GM19238 (cell line): ENCODE measurements around the gene LAMA4.

Source experiments
- DNase-seq: peaks from one replicate; pipeline ENCODE4 v3.0.0; 2011; ENCODE audit warnings: low spot score; ENCODE audit not compliant: insufficient read length

Gene LAMA4

DNA sequence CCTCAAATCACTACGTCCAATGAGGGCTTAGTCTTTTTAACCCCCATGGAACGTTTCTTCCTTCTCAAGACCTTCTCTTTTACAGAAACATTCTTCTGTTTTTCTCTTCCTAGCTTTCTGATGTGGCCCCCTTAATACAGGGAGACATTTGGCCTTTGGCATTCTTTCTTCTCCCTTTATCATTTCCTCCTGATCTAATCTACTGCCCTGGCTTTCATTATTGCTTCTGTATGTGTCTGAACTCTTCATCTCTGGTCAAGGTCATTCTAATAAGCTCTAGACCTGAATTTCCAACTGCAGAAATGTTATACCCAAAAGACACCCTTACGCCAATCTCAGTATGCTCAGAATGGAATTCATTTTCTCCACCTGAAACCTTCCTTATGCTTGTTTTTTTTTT is 18.4 kb upstream of the LAMA4 start:
- no peak for DNase-seq

DNA sequence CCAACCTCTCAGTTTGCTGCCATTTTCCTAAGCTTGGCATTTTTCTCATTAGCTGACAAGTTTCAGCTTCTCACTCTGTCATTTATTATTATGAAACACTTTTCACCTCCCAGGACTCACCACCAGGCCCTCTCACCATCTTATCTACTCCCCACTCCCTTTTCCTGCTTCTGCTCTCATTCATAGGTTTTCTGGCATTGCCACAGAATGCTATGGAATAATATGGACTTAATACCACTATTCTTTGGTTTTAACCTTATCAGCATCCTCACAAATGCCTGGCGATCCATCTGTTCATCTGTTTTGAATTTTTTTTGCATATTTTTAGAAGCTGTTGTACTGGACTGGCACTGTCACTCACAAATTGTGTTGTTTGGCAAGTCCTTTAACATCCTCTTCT is 16.4 kb upstream of the LAMA4 start:
- DNase-seq = no peak

DNA sequence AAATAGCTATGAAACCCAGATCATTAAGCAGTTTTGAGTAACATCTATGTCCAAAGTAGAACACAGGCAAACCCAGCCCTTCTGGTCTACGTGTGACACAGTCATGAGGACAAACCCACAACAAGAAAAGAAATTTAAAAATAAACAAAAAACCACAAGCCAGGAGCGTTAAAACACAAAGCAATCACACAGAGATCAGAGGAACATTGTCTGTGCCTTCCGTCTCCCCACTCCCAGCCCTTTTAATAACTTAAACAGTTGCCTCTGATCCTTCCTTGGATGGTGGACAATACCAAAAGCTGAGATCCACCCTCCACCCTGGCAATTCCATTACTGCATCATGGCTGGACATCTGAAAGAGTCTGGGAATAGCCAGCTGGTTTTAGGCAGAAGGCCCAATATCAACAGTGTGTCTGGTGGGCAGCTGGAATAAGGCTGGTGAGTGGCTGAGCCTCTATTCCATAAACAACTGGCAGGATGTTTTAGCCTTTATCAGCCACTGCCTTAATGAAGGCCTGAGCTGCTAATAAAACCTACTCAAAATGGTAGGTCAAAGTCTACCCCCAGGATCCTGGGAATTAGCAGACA is 15.7 kb upstream of the LAMA4 start:
- DNase-seq = no peak

DNA sequence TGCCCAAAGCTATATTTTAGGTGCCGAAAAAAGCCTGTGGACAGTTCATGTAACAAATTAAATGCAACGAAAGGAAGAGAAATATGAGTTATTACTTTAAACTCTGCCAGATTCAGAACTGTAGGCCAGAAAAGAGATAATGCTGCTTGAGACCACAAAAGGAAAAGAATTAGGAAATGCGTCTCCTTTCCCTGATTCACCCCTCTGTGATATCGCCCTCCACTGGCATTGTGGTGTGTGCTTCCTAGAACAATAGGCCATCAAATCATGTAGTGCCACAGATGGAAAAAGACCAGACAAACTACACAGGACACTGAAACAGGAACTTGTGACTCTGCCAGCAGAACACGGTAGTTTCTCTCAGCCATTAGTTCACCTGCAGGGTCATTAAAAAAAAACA is 14.7 kb upstream of the LAMA4 start:
- DNase-seq = no peak

DNA sequence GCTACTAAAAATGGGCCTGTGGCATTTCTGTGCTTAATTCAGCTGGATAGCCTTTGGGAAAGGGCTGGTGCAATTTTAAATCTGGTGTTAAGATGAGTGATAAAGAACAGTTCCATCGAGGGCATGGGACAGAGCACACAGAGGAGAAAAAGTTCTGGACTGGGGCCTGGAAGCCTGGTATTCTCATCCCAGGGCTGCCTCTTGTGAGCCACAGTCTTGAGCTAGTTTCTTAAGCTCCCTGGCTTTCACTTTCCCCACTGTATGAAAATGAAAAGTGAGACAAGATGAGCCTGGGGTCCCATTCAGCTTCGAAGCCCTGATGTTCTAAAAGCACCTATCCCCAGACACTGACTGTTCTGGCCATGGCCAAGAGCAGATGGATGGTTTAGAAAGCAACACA is 14.3 kb upstream of the LAMA4 start:
- no peak for DNase-seq

DNA sequence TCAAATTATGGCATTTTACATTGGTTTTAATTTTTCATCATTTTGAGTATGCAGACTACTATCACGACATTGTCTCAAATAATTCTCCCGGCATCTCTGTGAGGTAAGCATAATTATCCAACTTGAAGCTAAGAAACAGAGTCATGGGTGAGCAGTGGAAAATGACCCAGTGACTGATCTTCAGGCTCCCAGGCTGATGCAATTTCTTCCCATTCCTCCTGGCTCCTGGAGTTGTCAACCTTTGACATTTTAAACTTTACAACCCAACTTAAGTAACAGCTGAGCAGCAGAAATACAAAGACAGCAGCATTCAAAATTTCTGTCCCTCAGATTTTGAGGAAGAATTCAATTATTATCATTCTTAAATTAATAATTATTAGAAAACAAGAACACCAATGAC is 13.7 kb upstream of the LAMA4 start:
- no peak for DNase-seq

DNA sequence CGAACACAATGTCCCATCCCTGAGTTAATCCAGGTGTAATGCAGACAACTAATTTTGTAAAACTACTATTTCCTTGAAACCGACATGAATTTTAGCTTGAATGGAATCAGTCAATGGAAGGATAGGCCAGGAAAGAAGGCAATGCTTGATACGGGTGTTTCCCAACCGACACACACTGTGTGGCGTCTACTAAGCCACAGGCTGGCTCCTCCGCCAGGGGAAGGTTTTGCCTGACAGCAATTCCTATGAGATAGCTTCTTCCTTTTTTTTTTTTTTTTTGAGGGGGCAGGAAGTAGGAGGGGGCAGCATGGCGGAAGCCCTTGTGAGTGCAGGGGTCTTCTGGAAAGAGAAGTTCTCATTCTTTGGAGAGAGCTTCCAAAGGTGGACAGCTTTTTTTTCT is 12.0 kb upstream of the LAMA4 start:
- no peak for DNase-seq

DNA sequence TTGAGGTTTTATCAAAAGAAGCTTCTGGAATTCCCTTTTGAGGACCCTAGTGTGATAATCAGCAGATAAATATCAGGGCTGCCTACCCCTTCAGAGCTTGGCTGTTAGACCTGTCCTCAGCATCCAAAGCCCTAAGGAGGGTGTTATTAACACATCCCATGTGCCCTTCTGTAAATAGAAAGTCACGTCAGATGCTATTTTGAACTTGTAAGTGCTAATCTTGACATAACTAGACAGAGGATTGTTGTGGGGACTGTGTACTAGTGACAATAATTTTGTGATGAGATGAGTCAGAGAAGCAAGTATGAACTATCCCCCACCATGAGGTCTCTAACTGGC is 4.9 kb upstream of the LAMA4 start:
- no peak for DNase-seq

DNA sequence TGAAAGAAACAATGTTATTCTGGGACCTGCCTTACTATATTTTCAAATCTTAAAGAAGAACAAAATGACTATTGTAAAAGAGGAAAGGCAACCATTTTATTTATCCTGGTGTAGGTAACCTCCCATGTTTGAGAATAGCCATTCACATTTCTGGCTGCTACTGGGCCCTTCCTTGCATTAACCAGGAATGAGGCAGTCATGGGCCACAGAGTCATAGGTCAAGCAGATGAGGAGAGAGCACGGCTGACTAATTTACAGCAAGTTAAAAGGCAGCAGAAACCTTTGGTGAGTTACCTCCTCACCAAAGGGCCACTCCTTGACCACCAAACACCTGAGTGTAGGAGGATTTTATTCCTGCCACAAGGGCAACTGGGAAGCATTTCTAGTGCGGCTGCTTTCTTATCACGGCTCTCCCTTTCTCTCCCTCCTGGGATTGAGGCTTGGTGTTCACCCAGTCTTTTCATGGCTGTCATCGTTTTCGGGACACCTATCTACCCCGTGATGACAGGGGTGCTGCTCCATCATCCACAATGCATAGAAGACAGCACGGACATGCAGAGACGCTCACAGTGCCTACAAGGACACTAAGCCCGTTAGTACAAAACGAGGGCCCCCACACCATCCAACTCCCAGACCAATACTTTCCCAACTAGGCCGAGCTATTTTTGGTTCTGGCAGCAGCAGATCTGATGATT is 4.4 kb upstream of the LAMA4 start:
- no peak for DNase-seq

DNA sequence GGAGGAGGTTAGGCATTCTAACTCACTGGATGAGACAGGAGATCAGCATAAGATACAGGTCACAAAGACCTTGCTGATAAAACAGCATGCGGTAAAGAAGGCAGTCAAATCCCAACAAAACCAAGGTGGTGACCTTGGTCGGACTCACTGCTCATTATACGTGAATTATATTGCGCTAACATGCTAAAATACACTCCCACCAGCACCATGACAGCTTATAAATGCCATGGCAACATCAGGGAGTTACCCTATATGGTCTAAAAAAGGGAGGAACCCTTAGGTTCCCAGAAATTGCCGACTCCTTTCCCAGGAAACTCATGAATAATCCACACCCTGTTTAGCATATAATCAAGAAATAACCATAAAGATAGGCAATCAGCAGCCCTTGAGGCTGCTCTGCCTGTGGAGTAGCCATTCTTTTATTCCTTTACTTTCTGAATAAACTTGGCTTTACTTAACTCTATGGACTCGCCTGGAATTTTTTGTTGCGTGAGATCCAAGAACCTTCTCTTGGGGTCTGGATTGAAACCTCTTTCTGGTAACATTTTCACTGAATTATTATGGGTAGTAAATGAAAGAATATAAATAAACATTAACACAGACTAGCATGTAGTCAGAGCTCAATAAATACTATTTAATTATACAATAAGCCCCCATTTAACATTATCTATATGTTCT is 3.0 kb upstream of the LAMA4 start:
- no peak for DNase-seq

DNA sequence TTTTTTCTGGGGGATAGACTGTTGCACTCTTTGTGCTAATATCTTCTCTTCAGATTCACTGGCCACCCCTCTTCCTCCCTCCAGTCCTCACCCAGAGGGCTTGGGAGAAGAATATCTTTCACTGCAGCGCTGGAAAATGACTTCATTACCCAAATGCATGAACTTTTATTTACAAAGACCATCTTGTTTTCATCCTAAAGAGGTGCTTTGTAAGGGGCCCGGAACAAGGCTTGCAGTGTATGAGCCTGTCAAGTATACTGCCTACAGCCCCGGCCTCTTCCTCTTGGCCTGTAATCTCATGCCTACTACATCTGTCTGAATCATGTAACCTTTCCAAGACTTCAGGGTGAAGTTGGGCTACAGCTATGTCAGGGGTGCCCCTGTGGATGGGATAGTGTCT is 554 bp upstream of the LAMA4 start:
- DNase-seq = no peak

DNA sequence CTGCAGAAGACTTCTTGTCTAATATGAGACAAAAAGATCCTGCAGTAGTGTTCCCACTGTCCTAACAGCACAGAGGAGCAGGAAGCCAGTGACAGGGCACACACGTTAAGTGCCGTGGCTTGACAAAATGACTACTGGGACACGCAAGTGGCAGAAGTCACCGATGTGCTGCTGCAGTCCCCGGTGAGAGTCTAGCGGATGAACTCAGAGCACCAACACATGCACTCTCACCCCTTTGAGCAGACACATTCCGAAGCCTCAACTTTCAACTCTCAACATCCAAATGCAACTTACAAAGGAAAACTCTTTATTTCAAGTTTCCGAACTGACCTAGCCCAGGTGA is 898 bp downstream of the LAMA4 start:
- DNase-seq = no peak

DNA sequence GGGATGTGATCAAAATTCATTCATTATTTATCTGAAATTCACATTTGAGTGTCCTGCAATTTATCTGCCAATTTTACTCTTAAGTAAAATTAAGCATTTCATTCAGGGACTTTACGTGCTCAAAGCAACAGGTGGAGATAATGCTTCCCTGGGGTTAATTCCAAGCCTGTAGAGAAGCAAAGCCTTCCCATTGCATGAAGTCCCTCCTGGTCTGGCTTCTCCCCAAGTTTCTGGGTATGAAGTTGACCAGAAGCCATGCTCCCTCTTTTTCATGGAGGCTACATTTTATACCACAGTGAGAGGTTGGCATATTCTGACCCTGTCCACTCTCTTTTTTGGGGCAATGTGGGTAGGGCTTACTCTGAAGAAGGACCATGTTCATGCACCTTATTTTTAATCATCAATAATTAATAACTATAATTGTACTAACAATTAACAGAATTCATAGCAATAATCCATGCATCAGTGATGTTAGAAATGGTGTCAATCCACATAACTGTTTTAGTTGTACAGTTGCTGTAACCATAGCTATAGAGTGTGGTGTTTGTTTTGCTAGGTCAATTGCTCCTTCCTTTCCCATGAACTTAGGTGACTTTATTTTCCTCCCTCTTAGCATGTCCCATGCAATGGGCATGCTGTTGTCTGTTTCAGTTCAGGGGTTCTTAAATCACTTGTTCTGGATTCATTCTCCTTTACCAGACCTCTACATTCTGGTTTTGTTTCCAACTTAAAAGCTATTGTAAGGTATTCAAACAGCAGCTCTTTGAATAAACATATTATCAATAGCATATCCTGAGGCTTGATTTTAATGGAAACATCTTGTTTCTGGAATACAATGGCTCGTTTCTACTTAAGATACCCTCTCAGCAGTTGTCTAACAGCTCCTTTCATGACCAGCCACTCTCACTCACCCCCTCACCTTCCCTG is 1.5 kb downstream of the LAMA4 start:
- no peak for DNase-seq

DNA sequence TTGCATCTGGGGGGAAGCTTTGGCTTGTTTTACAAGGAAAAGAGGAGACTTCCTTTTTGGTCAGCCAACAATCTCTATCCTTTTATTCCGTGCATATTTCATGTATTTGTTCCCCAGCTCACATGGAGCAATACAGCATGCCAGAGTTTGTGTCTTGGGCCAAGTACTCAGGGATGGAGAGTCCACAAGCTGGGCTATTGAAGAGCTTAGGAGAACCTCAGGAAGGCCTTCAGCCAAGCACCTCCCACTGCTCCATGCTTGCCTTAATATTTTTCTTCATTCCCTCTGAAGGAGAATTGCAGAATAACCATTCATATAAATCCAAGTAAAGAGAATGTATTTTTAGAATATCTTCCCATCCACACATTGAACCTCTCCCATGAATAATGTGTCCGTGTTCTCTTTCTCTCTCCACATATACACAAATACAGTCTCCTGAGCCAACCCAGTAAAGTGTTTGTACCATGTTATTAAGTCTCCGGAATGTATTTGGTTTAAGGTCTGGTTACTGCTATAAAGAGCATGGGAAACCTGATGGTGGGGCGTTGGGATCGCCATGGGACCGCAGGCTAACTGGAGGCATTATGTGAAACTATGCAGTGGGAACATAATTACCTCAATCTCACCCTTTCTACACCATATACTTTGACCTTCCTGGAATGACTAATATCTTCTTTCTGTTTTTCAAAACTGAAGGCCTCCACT is 3.0 kb downstream of the LAMA4 start:
- DNase-seq = no peak

DNA sequence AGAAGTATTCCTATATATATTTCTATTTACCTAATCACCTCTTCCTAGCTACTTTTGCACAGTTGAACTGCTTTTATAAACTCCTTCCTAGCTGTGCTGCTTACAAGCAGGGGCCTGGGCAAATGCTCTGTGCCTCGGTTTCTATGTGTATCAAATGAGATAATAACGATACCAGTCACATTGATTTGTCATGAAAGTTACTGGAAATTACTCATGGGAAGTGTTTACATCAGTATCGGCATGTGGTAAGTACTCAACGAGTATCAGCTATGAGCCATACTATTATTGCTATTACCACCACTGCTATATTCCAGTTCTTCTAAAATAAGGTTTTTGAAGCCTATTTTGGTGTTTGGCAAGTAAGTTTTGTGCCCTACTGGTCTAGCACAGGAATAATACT is 4.9 kb downstream of the LAMA4 start:
- no peak for DNase-seq

DNA sequence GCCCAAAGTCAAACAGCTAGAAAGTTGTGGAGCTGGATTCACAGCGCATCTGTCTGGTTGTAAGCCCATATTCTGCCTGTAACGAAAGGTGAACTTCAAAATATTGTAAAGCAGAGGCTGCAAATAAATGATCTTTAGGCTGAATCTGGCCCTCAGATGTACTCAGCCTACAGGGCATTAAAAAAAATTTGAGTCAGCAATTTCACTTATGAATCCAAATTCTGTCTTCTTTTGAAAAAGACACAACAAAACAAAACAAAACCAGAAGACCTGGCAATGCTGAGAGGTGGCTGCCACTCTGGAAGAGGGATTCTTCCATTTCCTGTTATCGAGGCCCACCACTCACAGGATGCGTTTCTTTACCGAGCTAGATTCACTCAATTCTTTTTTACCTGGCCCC is 7.1 kb downstream of the LAMA4 start:
- DNase-seq = no peak

DNA sequence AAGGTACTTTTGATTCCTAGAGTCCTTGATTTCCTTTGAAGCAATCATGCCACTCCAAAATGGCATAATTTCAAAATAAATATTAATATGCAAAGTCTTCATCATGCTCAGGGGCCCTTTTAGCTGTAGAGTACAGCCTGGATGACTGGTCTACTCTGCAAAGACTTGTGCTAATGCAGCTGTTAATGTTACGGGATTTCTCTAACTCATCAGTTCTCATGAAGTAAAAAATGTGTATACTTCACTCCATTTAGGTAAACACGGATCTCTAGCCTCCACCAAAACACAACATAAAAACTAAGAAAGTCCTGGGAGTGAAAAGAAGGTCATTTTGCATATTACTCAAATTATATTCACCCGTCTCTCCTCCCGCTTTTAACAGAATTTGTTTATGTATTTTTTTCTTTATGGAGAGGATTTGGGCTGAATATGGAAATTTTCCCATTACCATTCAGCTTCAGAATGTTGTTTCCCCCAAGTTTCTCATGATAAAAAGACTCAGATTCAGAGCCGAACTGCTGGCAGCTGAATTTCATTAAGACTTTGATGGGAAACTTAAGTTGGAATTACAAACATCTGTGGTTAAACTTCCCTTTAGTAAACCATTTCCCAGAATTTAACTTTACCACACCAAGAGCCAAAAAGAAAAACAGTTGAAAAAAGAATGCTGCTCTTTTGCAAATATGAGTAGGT is 8.7 kb downstream of the LAMA4 start:
- no peak for DNase-seq

DNA sequence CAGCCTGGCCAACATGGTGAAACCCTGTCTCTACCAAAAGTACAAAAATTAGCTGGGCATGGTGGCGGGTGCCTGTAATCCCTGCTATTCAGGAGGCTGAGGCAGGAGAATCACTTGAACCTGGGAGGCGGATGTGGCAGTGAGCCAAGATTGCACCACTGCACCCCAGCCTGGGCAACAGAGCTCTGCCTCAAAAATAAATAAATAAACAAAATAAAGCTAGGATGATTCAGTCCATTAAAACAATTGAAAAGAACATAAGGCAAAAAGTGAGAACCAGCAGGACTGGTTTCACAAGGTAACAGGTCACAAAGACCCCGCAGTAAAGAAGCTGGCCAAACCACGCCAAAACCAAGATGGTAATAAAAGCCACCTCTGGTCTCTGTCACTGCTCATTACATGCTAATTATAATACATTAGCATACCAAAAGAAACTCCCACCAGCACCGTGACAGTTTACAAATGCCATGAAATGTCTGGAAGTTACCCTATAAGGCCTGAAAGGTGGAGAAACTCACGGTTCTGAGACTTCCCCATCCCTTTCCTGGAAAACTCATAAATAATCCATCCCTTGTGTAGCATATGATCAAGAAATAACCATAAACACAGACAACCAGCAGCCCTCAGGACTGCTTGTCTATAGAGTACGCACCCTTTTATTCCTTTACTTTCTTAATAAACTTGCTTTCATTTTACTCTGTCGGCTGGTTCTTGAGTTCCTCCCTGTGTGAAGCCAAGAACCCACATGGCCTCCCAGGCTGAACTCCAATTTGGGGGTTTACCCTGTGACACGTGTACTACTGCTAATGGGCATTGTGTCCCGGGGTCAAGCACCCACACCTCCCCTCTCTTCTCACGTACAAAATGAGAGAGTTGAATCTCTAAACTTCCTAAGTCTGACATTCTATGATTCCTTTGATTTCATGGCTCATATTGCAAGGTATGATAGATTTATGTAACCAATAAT is 10.2 kb downstream of the LAMA4 start:
- DNase-seq = no peak

DNA sequence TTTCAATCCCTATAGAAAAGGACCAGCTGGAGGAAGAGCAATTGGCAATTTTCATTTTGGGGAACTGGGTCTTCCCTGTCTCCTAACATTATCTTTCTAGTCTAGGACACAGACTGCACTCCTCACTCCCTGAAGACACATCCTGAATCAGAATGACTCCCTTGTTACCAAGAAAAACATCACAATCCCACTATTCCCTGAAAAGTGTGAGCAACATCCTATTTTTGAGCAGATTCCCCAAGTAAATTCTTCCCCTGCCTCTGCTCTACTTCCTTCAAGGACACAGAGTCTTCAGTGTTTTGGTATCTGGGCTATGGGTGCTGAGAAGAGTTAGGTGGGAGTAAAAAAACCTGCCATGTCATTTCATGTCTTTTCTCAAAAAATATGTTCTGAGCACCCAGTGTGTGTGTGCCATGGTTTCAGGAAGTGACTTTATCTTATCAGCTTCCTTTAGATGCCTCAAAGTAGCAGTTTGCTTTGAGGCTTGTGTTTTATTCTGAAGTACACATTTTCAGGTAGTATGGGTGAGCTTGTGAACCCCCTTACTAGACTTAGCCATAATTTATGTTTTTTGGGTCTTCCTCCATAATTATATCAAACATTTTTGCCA is 12.4 kb downstream of the LAMA4 start:
- no peak for DNase-seq
